Sciatic nerve (tissue), 2 donors: Measurements from ENCODE around the gene PEPD. TPM values are rescaled to one million over a fixed set of nuclear protein-coding genes. Genes with fewer than 3 reads are reported as not detected.
A peak's percentile ranks its signal among the peaks of the same experiment; 100 is the strongest.

Experiments used
- ATAC-seq: fragments of 200-7000 bp; cut with Tn5 transposase; one replicate; pipeline ENCODE4 v1.9.1; 2020; ENCODE audit warnings: mild to moderate bottlenecking, moderate library complexity
- DNase-seq: peaks from one replicate; pipeline ENCODE4 v3.0.0-alpha.2; 2020; ENCODE audit warnings: low spot score
- intact Hi-C: fragments of 100-400 bp; cut with DNase I; formaldehyde crosslinking; loops from one replicate; pipeline ENCODE4 v1.14.2; 2022
- total RNA-seq: library from RNA; stranded (reverse); fragmentation: NEBNext Ultra II Directional; extraction: Animal tissue kit (Norgen Biotek cat#: 25700); gene quantifications from one replicate; pipeline ENCODE4 v1.2.1, GENCODE V29; 2021
- donor health status: DM: no; HTN: no; CAD: no.
- donor health status: DM: no; HTN: no; CAD: no.

The PEPD gene
- total RNA-seq, 1 donor from 2014 or later: 62.8 TPM

- DNase-seq: no peak
- intact Hi-C loops: no loop called here
- no peak for ATAC-seq
These were observed 153.3 kb downstream of the PEPD start for GRCh38 chr19:33368074-33368864.

GRCh38 chr19:33366897-33367296 lies 154.7 kb downstream of the PEPD start:
- no peak for ATAC-seq
- intact Hi-C loops: no loop called here

DNA sequence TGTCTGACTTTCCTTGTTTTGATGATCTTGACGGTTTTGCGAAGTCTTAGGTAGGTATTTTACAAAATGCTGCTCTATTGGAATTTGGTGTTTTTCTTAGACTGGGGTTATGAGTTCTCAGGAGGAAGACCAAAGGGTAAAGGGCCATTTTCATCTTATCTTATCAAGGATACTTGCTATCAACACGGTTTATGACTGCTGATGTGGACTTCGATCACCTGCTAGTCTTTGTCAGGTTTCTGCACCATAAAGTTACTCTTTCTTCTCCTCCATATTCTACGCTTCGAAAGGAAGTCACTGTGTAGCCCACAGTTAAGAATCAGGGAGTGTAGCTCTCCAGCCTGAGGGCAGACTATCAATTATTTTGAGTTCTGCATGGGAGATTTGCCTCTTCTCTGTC lies 155.5 kb downstream of the PEPD start:
- DNase-seq (no peak), ATAC-seq (no peak)
- intact Hi-C loops: no loop called here

More at GRCh38 chr19:33366897-33367296, 154.7 kb downstream of the PEPD start:
- no peak for DNase-seq

DNA sequence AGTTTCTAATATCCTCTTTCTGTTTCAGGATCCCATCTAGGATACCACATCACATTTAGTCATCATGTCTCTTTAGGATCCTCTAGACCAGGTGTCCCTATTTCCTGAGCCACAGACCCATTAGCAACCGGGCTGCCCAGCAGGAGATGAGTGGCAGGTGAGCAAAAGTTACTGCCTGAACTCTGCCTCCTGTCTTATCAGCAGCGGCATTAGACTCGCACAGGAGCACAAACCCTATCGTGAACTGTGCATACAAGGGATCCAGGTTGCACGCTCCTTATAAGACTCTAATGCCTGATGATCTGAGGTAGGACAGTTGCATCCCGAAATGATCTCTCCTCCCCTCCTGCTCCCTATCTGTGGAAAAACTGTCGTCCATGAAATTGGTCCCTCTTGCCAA lies 155.9 kb downstream of the PEPD start:
- no peak for ATAC-seq

DNA sequence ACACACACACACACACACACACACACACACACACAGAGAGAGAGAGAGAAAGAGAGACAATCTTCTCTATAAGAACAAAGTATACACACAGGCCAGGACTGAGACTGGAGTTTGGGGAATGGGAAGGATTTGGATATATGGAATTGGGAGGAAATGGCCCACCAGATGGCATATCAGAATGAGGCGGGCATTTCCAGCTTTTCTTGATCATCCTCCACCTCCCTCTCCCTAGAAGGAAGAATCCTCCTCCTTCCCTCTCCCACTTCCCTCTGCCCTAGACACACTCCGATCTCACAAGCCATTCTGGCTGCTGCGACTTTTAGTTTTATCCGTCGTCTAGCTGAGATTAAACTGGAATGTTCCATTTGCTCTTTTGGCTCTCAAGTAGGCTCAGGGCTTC lies 158.1 kb downstream of the PEPD start:
- no peak for DNase-seq
- intact Hi-C loops: no loop called here

More for the DNA sequence above, 155.9 kb downstream of the PEPD start:
- intact Hi-C loops: no loop called here
- no peak for DNase-seq

GRCh38 chr19:33362508-33363228 lies 158.9 kb downstream of the PEPD start:
- intact Hi-C loops: no loop called here
- ATAC-seq (no peak), DNase-seq (no peak)

More for the DNA sequence above, 158.1 kb downstream of the PEPD start:
- ATAC-seq: no peak

DNA sequence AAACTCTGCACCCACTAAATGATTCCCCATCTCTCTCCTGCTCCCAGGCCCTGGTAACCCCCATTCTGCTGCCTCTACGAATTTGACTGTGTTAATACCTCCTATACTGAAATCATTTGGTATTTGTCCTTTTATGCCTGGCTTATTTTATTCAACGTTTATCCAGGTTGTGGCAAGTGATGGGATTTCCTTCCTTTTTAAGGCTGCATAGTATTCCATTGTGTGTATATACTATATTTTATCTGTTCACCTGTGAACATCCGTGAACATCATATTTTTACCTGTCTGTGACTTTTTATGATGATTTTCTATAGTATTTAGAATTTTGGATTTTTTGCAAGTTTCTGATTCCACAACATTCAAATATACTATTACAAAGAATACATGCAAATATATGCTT lies 162.0 kb downstream of the PEPD start:
- DNase-seq (no peak), ATAC-seq (no peak)
- intact Hi-C loops: no loop called here

DNA sequence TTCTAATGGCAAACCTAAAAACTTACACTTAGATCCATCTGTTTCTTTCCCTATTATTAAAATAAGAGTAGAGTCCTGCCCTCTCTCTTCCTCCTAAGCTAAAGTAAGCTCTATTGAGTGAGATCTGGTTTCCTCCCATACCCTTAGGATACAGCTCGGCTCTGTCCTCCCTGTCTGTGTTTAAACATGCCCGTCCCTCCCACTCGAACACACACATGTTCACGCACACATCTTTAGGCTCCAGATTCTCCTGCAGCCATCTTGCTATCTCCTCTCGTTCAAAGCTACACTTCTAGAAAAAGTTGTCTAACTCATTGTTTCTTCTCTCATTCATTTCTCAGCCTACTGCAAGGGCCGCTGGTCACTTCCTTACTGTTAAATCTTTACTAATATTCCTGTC lies 163.2 kb downstream of the PEPD start:
- ATAC-seq (no peak), DNase-seq (no peak)
- intact Hi-C loops: no loop called here

DNA sequence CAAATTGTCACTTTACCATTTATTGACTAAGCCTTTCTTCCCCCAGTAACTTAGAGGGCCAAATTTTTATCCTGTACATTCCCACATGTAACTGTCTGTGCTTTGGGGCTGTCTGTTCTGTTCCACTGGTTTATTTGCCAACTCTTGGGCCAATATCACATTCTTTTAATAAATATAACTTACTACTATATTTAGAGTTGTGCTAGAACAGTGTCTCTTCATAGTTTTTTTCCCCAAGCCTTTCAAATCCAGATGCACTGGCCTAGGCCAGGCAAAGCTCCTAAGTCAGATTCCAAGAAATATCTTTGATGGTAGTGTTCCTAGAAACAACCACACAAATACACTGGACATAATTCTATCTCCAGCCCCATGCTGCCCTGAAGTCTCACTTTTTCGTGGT lies 164.0 kb downstream of the PEPD start:
- ATAC-seq: no peak
- intact Hi-C loops: no loop called here
- DNase-seq: no peak

DNA sequence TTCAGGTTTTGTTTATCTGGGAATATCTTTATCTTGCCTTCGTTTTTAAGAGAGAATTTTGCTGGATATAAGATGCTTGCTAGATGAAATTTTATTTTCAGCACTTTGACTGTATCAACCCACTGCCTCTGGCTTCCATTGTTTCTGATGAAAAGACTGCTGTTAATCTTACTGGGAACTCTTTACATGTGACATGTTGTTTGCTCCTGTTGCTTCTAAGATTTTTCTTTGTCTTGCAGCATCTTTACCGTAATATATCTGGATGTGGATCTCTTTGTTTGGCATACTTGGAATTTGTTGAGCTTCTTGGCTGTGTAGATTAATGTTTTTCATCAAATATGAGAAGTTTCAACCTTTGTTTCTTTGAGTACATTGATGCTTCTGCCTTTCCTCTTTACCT lies 166.1 kb downstream of the PEPD start:
- ATAC-seq (no peak), DNase-seq (no peak)
- intact Hi-C loops: no loop called here

DNA sequence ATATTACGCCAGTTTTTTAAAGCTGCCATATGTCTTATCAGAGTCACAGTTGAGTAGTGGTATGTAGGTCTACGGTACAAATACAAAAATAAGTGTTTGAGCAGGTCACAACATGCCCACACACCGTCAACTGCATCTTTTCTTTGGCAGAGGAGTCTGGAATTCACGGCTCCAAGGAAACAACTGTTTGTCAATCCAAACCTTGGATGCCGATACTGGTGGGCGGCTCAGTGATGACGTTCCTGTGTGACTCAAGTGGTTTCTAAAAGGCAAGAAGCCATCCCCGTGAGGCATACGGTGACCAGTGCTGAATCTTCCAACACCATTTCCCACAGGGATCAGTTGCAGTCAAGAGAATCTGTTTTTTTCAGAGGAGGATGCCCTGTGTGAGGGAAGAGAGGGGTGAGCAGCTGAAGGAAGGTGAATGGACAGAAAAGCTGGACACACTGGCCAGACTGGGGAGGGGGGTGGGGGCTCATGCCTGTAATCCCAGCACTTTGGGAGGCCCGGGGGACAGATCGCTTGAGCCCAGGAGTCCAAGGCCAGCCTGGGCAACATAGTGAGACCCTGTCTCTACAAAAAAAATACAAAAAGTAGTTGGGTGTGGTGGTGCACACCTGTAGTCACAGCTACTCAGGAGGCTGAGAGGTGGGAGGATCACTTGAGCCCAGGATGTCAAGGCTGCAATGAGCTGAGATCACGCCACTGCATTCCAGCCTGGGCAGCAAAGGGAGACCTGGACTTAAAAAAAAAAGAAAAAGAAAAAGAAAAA lies 170.9 kb downstream of the PEPD start:
- ATAC-seq (no peak), DNase-seq (no peak)
- intact Hi-C loops: no loop called here

DNA sequence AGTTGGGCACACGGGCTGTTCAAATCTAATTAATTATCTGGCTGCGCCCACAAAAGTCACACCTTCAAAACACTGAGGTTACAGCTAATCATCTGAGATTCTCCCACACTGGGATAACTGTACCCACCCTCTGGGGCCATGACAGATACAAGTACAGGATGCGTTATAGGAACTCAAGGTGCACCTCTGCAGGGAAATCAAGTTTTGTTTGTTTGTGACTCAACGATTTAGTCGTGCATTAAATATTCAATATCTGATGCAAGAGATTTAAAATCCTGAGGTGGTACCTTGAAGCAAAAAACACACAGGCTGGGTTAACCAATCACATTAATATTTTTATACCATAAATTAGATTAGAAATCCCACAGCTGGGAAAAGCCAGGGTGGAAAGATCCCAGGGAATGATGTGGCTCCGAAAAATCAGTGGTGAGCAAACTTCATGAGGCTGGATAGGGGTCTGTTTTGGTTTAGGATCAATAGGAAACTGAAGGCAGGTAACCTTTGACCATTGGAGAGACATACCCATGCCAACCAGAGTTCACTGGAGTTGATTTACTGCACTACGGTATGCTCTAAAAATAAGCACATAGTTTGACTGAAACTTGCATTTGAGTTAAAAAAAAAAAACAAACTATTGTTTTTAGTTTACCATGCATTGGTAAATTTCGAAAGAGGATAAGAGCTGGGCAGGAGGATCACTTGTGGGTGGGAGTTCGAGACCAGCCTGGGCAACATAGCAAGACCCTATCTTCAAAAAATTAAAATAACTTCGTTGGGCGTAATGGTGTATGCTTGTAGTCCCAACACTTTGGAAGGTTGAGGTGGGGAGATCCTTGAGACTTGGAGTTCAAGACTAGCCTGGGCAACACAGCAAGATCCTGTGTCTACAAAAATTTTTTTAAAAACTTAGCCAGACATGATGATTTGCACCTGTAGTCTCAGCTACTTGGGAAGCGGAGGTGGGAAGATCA lies 172.0 kb downstream of the PEPD start:
- no peak for ATAC-seq
- intact Hi-C loops: no loop called here
- no peak for DNase-seq

- no peak for ATAC-seq
- peak; percentile 33 for DNase-seq
- intact Hi-C loops: no loop called here
These were observed 173.1 kb downstream of the PEPD start for GRCh38 chr19:33348301-33349010.

GRCh38 chr19:33347300-33347699 lies 174.3 kb downstream of the PEPD start:
- intact Hi-C loops: no loop called here
- DNase-seq (no peak), ATAC-seq (no peak)

DNA sequence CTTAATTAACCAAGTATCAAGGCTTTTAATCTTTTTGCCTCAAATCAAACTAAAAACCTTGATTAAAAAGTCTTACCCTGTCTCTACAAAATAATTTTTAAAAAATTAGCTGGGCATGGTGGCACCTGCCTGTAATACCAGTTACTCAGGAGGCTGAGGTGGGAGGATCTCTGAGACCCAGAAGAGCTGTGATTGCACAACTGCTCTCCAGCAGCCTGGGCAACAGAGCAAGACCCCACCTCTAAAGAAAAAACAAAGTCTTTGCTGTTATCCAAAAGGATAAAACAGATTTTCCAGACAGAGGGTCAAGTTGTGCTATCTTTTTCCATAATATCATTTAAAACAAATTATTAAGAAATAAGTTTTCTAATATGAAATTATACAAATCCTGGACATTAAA lies 174.9 kb downstream of the PEPD start:
- intact Hi-C loops: no loop called here
- ATAC-seq (no peak), DNase-seq (no peak)

GRCh38 chr19:33345163-33345562 lies 176.4 kb downstream of the PEPD start:
- DNase-seq (no peak), ATAC-seq (no peak)
- intact Hi-C loops: no loop called here

- intact Hi-C loops: no loop called here
- ATAC-seq: peak; percentile 62
- DNase-seq: no peak
These were observed 177.0 kb downstream of the PEPD start for GRCh38 chr19:33344573-33344925.

DNA sequence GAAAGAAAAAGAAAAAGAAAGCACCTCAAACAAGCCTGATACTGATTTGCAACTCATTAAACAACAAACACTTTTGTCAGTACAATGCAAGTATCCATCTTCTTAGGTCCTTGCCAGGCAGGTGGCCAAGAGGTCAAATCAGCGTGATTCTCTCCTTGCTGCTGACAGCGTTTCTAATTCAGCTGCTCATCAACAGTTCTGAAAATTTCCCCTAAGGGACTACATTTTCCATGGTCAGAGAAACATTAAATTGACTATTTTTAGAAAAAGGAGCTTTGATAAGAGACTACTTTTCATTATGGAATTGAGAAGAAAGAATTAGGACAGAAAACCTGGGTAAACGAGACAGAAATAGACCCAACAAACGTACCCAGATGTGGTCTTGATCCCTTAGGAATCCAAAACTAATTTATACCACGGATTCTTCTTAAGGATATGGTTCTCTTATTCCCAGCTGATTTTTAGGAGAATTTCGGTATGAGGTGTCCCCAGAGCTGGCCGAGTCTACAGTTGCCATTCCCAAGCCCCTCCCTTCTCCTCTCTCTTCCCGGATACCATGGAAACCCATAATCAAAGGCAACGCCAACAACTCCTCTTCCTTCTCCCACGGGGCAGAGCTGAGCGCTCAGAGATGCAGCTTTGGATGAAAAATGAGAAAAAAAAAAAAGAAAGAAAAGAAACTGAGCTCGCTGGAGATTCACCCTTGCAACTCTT lies 177.6 kb downstream of the PEPD start:
- DNase-seq (no peak), ATAC-seq (peak; percentile 95)
- intact Hi-C loops: no loop called here
